ENCODE measurements around the gene ATP9B. TPM values are rescaled to one million over a fixed set of nuclear protein-coding genes. Genes with fewer than 3 reads are reported as not detected.
"Not testable (repeated sequence)": the region's sequence is repeated elsewhere in the genome, so short reads cannot be mapped to it uniquely, and the experiment has no call there.

The ATP9B gene
- total and polyA plus RNA-seq, 9 donors = 19.9 to 72.1 (median 43.2) TPM

DNA sequence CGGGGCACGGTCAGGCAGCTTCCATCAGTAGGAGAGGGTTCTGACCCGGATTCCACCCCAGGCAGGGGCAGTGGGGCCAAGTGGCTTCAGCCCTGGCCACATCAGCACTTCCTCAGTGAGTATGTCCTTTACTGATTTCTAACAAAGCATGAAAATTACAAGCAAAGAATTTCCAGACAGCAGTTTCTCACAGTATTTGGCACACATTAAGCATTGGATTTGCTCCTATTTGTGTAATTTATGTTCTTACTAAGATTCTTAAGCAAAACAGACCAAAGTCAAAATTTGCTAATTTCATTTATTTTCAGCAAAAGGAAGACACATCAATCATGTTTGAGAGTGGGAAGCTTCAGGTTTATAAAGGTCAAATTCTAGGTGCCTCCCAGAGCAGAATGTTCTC lies 253.2 kb downstream of the ATP9B start:
- H3K27me3 ChIP-seq = no peaks in the 10 kb centered on the region
- no peaks in the 10 kb centered on the region for H3K36me3 ChIP-seq
- DNase-seq = no peak
- H3K4me3 ChIP-seq = no peak overlapping the region
- intact Hi-C loops (cut with DNase I) = no loop called here
- no peak for TF ChIP-seq EP300 (IDR thresholded peaks at IDR 0.05)
- TF ChIP-seq, protein P1, sequence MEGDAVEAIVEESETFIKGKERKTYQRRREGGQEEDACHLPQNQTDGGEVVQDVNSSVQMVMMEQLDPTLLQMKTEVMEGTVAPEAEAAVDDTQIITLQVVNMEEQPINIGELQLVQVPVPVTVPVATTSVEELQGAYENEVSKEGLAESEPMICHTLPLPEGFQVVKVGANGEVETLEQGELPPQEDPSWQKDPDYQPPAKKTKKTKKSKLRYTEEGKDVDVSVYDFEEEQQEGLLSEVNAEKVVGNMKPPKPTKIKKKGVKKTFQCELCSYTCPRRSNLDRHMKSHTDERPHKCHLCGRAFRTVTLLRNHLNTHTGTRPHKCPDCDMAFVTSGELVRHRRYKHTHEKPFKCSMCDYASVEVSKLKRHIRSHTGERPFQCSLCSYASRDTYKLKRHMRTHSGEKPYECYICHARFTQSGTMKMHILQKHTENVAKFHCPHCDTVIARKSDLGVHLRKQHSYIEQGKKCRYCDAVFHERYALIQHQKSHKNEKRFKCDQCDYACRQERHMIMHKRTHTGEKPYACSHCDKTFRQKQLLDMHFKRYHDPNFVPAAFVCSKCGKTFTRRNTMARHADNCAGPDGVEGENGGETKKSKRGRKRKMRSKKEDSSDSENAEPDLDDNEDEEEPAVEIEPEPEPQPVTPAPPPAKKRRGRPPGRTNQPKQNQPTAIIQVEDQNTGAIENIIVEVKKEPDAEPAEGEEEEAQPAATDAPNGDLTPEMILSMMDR (IDR thresholded peaks at IDR 0.05) = no peak
- no peak for TF ChIP-seq POLR2A (IDR thresholded peaks at IDR 0.05)
- H3K9me3 ChIP-seq = no peaks in the 10 kb centered on the region
- no peak overlapping the region for H3K27ac ChIP-seq
- H3K4me1 ChIP-seq (ENCODE audit: insufficient read depth) = no peaks in the 10 kb centered on the region
- 71 to 81% (median 73%) methylated on average over 3 of the region's 3 CpGs for WGBS, 3 donors

DNA sequence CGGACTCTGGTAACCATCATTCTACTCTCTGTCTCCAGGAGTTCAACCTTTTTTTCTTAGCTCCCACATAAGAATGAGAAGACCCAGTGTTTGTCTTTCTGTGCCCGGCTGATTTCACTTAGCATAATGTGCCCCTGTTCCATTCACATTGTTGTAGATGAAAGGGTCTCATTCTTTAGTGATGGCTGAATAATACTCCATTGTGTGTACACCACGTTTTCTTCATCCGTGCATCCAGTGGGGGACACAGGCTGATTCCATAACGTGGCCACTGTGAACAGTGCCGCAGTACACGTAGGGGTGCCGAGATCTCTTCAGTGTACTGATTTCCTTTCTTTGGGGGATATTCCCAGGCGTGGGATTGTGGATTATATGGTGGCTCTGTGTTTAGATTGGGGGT lies 254.3 kb downstream of the ATP9B start:
- DNase-seq = no peak
- Histone ChIP-seq H3K27ac (no peak overlapping the region), H3K9me3 (no peaks in the 10 kb centered on the region), H3K36me3 (no peaks in the 10 kb centered on the region), H3K27me3 (no peaks in the 10 kb centered on the region), H3K4me3 (no peak overlapping the region), H3K4me1 (ENCODE audit: insufficient read depth) (no peaks in the 10 kb centered on the region)
- TF ChIP-seq, protein P1 (IDR thresholded peaks at IDR 0.05) = no peak
- TF ChIP-seq EP300 (IDR thresholded peaks at IDR 0.05) = no peak
- no peak for TF ChIP-seq POLR2A (IDR thresholded peaks at IDR 0.05)
- 95 to 96% (median 95%) methylated on average over 9 of the region's 9 CpGs for WGBS, 3 donors
- intact Hi-C loops (cut with DNase I) = no loop called here

DNA sequence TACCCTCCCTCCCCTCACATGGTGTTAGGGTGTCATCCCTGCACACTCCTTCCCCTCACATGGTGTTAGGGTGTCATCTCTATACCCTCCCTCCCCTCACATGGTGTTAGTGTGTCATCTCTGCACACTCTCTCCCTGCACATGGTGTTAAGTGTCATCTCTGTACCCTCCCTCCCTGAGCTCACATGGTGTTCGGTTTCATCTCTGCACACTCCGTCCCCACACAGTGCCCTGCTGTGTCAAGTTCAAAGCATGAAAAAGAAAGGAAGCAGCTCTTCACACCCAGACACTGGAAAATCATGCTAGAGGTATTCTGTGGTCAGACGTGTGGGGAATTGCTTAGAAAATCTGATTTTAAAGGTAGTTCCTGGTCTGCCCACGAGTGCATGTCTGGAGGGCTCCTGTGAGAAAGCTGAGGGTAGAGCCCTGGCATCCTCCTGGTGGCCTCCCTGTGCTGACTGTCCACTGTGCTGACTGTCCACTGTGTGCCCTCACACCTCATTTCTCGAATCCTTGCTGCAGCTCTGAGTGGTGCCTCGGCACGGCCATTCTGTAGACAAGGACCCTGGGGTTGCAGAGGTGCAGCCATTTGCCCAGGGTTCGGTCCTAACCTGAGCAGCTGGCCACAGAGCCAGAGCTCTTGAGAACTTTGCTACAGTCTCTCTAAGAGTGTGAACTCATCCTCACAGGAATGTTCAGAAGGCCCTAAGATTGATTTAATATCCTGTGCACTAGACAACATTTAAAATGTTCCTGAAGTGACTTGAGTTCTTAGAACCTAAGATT lies 257.4 kb downstream of the ATP9B start:
- Histone ChIP-seq H3K36me3 (no peaks in the 10 kb centered on the region), H3K4me1 (ENCODE audit: insufficient read depth) (no peaks in the 10 kb centered on the region), H3K27ac (no peak overlapping the region), H3K27me3 (no peaks in the 10 kb centered on the region), H3K4me3 (no peak overlapping the region), H3K9me3 (no peaks in the 10 kb centered on the region)
- DNase-seq = no peak
- intact Hi-C loops (cut with DNase I) = no loop called here
- TF ChIP-seq POLR2A (IDR thresholded peaks at IDR 0.05) (no peak), EP300 (IDR thresholded peaks at IDR 0.05) (no peak)
- TF ChIP-seq, protein P1 (IDR thresholded peaks at IDR 0.05) = no peak
- 92 to 98% (median 94%) methylated on average over 8 of the region's 8 CpGs for WGBS, 3 donors

DNA sequence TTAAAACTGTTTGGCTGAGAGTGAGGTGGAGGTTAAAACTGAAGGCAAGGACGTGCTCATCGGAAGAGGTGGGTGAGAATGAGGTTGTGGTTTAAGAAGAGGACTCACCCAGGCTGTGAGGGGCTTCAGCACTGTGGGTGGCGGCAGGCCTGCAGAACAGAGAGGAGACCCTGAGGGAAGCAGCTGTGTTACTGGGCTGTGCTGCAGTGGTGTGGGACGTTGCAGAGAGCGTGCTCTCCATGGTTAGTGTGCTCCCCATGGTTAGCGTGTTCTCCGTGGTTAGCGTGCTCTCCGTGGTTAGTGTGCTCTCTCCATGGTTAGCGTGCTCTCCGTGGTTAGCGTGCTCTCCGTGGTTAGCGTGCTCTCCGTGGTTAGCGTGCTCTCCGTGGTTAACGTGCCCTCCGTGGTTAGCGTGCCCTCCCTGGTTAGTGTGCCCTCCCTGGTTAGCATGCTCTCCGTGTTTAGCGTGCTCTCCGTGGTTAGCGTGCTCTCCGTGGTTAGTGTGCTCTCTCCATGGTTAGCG lies 258.1 kb downstream of the ATP9B start:
- intact Hi-C loops (cut with DNase I) = no loop called here
- 95 to 96% (median 96%) methylated on average over 26 of the region's 26 CpGs for WGBS, 3 donors
- no peaks in the 10 kb centered on the region for H3K36me3 ChIP-seq

DNA sequence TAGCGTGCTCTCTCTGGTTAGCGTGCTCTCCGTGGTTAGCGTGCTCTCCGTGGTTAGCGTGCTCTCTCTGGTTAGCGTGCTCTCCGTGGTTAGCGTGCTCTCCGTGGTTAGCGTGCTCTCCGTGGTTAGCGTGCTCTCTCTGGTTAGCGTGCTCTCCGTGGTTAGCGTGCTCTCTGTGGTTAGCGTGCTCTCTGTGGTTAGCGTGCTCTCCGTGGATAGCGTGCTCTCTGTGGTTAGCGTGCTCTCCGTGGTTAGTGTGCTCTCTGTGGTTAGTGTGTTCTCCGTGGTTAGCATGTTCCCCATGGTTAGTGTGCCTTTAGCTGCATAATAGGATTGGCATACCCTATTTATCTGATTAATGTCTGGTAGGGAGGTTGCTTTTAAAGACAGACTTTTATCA lies 258.7 kb downstream of the ATP9B start:
- intact Hi-C loops (cut with DNase I) = not testable (repeated sequence)
- WGBS, 3 donors = 92 to 96% (median 95%) methylated on average over 22 to 23 of the region's 23 CpGs

More for the DNA sequence above, 258.1 kb downstream of the ATP9B start:
- Histone ChIP-seq H3K27me3 (no peaks in the 10 kb centered on the region), H3K4me3 (no peak overlapping the region), H3K4me1 (ENCODE audit: insufficient read depth) (no peaks in the 10 kb centered on the region), H3K27ac (no peak overlapping the region), H3K9me3 (no peaks in the 10 kb centered on the region)
- TF ChIP-seq, protein P1 (IDR thresholded peaks at IDR 0.05) = no peak
- TF ChIP-seq POLR2A (IDR thresholded peaks at IDR 0.05) (no peak), EP300 (IDR thresholded peaks at IDR 0.05) (no peak)
- no peak for DNase-seq

More for the DNA sequence above, 258.7 kb downstream of the ATP9B start:
- not testable (repeated sequence) for H3K9me3 ChIP-seq; H3K4me1 ChIP-seq (ENCODE audit: insufficient read depth); H3K36me3 ChIP-seq; H3K4me3 ChIP-seq; H3K27ac ChIP-seq; H3K27me3 ChIP-seq; DNase-seq

Data from ovary (tissue), 9 donors.